ENCODE measurements around the gene CDK1.

DNA sequence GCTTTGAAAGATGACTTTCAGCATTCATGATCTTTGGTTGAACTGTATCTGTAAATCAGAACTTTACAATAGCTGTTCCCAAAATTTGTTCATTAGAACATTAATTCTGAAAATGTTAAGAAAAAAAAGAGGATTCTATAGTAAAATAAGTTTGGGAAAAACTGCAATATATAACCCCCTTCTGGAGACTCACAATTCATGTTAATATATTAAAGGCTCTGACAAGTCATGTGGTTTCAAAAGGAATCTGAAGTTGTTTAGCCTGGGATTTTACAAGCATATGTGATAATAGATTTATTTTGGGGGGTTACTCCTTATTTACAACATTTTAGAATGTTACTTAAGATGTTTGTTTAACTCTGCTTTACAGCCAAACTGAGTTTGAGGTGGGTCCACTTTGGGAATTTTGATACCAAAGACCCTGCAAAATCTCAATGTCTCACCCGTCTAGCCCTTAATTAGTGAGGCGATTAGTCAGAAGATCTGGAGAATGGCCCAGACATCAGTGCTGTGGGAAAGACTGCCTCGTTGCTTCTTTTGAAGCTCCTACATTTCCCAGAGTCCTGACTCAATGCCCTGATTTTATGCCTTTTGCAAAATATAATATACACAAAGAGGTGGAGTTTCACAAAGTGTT, 40.0 kb downstream of the CDK1 start:
- TF ChIP-seq EZH2phosphoT487 (IDR thresholded peaks at IDR 0.05; ENCODE audit: insufficient read depth, low read depth): no peak
- TF ChIP-seq EZH2 (IDR thresholded peaks at IDR 0.05; ENCODE audit: insufficient read depth, poor library complexity, severe bottlenecking): no peak

All from GM23248 (cell line).